ENCODE data around the gene AKAP17A.

GRCh38 chrX:1592470-1593142, 1.2 kb downstream of the AKAP17A start:
- TF ChIP-seq, protein P1, sequence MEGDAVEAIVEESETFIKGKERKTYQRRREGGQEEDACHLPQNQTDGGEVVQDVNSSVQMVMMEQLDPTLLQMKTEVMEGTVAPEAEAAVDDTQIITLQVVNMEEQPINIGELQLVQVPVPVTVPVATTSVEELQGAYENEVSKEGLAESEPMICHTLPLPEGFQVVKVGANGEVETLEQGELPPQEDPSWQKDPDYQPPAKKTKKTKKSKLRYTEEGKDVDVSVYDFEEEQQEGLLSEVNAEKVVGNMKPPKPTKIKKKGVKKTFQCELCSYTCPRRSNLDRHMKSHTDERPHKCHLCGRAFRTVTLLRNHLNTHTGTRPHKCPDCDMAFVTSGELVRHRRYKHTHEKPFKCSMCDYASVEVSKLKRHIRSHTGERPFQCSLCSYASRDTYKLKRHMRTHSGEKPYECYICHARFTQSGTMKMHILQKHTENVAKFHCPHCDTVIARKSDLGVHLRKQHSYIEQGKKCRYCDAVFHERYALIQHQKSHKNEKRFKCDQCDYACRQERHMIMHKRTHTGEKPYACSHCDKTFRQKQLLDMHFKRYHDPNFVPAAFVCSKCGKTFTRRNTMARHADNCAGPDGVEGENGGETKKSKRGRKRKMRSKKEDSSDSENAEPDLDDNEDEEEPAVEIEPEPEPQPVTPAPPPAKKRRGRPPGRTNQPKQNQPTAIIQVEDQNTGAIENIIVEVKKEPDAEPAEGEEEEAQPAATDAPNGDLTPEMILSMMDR (IDR thresholded peaks at IDR 0.05; ENCODE audit: low read length), result no peak
- TF ChIP-seq EZH2 (IDR thresholded peaks at IDR 0.05; ENCODE audit: borderline replicate concordance, low read length), result no peak
